GM06990 (cell line): ENCODE data around the gene UPK2.

Source experiments
- DNase-seq: peaks from one replicate; pipeline ENCODE4 v3.0.0-alpha.2; 2011; ENCODE audit not compliant: insufficient read length; ENCODE audit errors: extremely low read depth
- H3K27me3 ChIP-seq: replicated peaks from 2 replicates; pipeline ENCODE4 v1.6.0; 2011; ENCODE audit warnings: low read length; ENCODE audit not compliant: control insufficient read depth, insufficient read depth
- H3K36me3 ChIP-seq: 2 replicates; pipeline ENCODE4 v1.5.1; 2011; ENCODE audit warnings: low read length; ENCODE audit not compliant: control insufficient read depth, insufficient read depth
- H3K4me3 ChIP-seq: replicated peaks from 2 replicates; pipeline ENCODE4 v1.5.1; 2011; ENCODE audit warnings: low read depth, mild to moderate bottlenecking, control low read depth, low read length
- TF ChIP-seq, protein P1 (sequence below): IDR thresholded peaks from 2 replicates; pipeline ENCODE4 v1.5.1; 2011; ENCODE audit warnings: low read length, control low read depth, mild to moderate bottlenecking, inconsistent platforms; ENCODE audit not compliant: insufficient read depth, poor library complexity, severe bottlenecking

UPK2 gene

DNA sequence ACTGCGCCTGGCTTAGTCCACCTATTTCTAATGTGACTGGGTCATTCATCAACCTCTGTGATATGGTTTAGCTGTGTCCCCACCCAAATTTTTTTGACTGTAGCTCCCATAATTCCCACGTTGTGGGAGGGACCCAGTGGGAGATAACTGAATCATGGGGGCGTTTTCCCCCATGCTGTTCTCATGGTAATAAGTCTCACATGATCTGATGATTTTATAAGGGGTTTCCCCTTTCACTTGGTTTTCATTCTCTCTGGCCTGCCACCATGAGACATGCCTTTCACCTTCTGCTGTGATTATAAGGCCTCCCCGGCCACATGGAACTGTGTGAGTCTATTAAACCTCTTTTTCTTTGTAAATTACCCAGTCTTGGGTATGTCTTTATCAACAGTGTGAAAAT, 50.6 kb downstream of the UPK2 start:
- DNase-seq = no peak
- no peaks in the 10 kb centered on the region for H3K27me3 ChIP-seq
- no peak overlapping the region for H3K4me3 ChIP-seq
- H3K36me3 ChIP-seq = peaks cover 6% of the 10 kb centered on the region
- TF ChIP-seq, protein P1, sequence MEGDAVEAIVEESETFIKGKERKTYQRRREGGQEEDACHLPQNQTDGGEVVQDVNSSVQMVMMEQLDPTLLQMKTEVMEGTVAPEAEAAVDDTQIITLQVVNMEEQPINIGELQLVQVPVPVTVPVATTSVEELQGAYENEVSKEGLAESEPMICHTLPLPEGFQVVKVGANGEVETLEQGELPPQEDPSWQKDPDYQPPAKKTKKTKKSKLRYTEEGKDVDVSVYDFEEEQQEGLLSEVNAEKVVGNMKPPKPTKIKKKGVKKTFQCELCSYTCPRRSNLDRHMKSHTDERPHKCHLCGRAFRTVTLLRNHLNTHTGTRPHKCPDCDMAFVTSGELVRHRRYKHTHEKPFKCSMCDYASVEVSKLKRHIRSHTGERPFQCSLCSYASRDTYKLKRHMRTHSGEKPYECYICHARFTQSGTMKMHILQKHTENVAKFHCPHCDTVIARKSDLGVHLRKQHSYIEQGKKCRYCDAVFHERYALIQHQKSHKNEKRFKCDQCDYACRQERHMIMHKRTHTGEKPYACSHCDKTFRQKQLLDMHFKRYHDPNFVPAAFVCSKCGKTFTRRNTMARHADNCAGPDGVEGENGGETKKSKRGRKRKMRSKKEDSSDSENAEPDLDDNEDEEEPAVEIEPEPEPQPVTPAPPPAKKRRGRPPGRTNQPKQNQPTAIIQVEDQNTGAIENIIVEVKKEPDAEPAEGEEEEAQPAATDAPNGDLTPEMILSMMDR = no peak
